GM12892 (cell line): ENCODE measurements around the gene JPT2.

Experiments used
- POLR2A ChIP-seq: IDR thresholded peaks from 2 replicates; pipeline ENCODE4 v1.6.1; 2011; ENCODE audit warnings: low read depth, low read length, control low read depth
- POLR2AphosphoS5 ChIP-seq: IDR thresholded peaks from 2 replicates; pipeline ENCODE4 v1.6.1; 2011; ENCODE audit warnings: low read depth, low read length, control low read depth

GRCh38 chr16:1631931-1632637 lies 46.0 kb upstream of the JPT2 start:
- TF ChIP-seq POLR2AphosphoS5 (no peak), POLR2A (no peak)
